Mesothelial cell of epicardium (in vitro differentiated cells): ENCODE measurements around the gene SLC10A6. TPM values are rescaled to one million over a fixed set of nuclear protein-coding genes. Genes with fewer than 3 reads are reported as not detected.

Source experiments
- DNase-seq, 2 experiments: peaks; one replicate each; pipeline ENCODE4 v3.0.0; 2021; ENCODE audit warnings: low spot score in 2 of 2; ENCODE audit not compliant: unreplicated experiment in 2 of 2
- H3K27ac Mint-ChIP-seq: 2 replicates; pipeline ENCODE4 v1.8.0; 2021; ENCODE audit warnings: mixed read lengths
- H3K27me3 Mint-ChIP-seq: 2 replicates; pipeline ENCODE4 v1.8.0; 2021; ENCODE audit warnings: low read depth, mixed read lengths
- H3K36me3 Mint-ChIP-seq: 2 replicates; pipeline ENCODE4 v1.8.0; 2021; ENCODE audit warnings: mixed read lengths
- H3K4me1 Mint-ChIP-seq: 2 replicates; pipeline ENCODE4 v1.8.0; 2021; ENCODE audit warnings: mixed read lengths
- H3K4me3 Mint-ChIP-seq: 2 replicates; pipeline ENCODE4 v1.8.0; 2021; ENCODE audit warnings: mild to moderate bottlenecking, moderate library complexity, mixed read lengths
- H3K9me3 Mint-ChIP-seq: 2 replicates; pipeline ENCODE4 v1.8.0; 2021; ENCODE audit warnings: mixed read lengths
- total RNA-seq: library from RNA; stranded (reverse); gene quantifications from 3 replicates; pipeline ENCODE4 v1.2.1, GENCODE V29; 2021
- TF ChIP-seq, protein P1 (sequence below): fragments of 200-600 bp; sonication (generic); IDR thresholded peaks from one replicate; pipeline ENCODE4 v1.5.0; 2021; ENCODE audit warnings: antibody characterized with exemption; ENCODE audit not compliant: unreplicated experiment

The SLC10A6 gene
- total RNA-seq, 1 donor from 2014 or later, result not detected

DNA sequence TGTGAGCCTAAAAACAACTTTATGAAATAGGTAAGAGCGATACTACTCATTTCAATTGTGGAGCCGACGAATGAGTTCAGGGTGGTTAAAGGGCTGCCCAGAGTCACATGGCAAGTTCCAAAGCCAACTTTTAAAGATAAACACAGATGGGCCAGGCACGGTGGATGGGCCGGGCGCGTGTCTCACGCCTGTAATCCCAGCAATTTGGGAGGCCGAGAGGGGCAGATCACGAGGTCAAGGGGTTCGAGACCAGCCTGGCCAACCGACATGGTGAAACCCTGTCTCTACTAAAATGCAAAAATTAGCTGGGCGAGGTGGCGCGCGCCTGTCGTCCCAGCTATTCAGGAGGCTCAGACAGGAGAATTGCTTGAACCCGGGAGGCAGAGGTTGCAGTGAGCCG, 44.0 kb upstream of the SLC10A6 start:
- H3K27ac Mint-ChIP-seq, result peak overlapping the region; percentile 95
- no peaks in the 10 kb centered on the region for H3K9me3 Mint-ChIP-seq
- H3K4me3 Mint-ChIP-seq, result peak overlapping the region; percentile 81
- no peaks in the 10 kb centered on the region for H3K27me3 Mint-ChIP-seq
- H3K4me1 Mint-ChIP-seq, result peaks cover 14% of the 10 kb centered on the region
- TF ChIP-seq, protein P1, sequence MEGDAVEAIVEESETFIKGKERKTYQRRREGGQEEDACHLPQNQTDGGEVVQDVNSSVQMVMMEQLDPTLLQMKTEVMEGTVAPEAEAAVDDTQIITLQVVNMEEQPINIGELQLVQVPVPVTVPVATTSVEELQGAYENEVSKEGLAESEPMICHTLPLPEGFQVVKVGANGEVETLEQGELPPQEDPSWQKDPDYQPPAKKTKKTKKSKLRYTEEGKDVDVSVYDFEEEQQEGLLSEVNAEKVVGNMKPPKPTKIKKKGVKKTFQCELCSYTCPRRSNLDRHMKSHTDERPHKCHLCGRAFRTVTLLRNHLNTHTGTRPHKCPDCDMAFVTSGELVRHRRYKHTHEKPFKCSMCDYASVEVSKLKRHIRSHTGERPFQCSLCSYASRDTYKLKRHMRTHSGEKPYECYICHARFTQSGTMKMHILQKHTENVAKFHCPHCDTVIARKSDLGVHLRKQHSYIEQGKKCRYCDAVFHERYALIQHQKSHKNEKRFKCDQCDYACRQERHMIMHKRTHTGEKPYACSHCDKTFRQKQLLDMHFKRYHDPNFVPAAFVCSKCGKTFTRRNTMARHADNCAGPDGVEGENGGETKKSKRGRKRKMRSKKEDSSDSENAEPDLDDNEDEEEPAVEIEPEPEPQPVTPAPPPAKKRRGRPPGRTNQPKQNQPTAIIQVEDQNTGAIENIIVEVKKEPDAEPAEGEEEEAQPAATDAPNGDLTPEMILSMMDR, result no peak
- H3K36me3 Mint-ChIP-seq, result no peaks in the 10 kb centered on the region
- no peak for DNase-seq

- peak overlapping the region; percentile 81 for H3K4me3 Mint-ChIP-seq
- no peak for DNase-seq
Measured at GRCh38 chr4:86892636-86892960, 43.4 kb upstream of the SLC10A6 start.

DNA sequence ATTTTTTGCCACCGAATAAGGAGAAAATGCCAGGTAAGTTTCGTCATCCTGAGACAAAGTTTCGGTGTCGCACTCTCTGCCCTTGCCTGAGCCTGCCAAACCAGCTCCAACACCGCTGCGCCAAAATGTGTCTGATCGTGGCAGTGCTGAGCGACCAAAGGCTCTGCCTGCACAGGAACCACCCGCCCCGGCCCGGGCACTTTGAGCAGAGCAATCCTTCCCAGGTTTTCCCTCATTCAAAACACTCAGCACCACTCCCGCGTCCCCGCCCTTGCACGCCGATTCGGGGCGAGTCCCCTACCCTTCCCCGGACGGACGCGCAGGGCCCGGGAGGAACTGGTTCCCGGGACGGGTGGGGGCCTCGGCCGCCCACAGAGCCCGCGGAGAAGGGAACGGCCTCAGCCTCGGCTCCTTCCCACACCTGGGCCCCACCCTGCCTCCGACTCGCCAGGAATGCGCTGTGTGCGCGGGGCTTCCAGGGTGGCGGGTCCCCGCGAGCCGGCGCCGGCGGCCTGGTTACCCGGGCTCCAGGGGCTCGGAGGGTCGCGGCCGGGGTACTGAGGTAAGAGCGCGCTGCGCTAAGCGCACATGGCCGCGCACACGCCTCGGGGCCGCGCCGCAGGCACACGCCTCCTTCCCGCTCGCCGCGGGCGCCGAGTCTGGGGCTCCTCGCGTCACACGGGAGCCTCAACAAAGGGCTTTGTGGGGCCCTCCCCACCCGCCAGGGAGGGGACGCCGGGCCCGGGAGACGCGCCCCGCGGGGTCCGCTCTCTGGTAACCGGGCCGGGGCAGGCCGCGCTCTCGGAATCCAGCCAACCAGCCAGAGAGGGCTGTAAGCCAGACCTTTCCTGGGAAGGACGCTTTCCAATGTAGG, 42.8 kb upstream of the SLC10A6 start, which contains the start of gene C4orf36:
TSS of gene C4orf36 (minus strand) at position 661 of the 874 bp plus-strand sequence. CDS start 902 bp downstream, outside the sequence.
- Mint-ChIP-seq H3K9me3 (no peaks in the 10 kb centered on the region), H3K36me3 (peaks cover 1% of the 10 kb centered on the region), H3K27me3 (no peaks in the 10 kb centered on the region), H3K4me3 (peak within 1 kb of the TSS; percentile 81), H3K4me1 (peaks cover 14% of the 10 kb centered on the region), H3K27ac (peak within 1 kb of the TSS; percentile 97)
- peak; percentile 60 to 80 for DNase-seq
- TF ChIP-seq, protein P1, result no peak

More at GRCh38 chr4:86892636-86892960, 43.4 kb upstream of the SLC10A6 start:
- H3K27ac Mint-ChIP-seq, result peak overlapping the region; percentile 95
- peaks cover 14% of the 10 kb centered on the region for H3K4me1 Mint-ChIP-seq
- no peaks in the 10 kb centered on the region for H3K27me3 Mint-ChIP-seq
- H3K9me3 Mint-ChIP-seq, result no peaks in the 10 kb centered on the region
- TF ChIP-seq, protein P1, result no peak
- H3K36me3 Mint-ChIP-seq, result peaks cover 1% of the 10 kb centered on the region

DNA sequence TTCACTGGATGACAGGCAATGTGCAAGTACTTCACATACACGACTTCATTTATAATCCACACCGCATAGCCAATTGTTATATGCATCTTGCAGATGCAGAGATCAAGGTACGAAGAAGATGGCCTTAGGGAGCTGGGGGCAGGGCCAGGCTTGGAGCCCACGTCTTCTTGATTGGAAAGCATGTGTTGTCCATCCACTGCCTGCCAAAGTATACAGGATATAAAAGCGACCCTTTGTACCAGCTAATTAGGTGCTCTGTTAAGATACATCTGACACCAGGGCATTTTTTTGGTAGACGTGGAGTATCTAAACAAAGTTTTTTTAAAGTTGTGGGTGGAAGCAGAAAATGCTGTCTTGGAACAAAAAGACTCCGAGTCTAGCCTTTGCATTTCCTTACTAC, 41.6 kb upstream of the SLC10A6 start:
- peak overlapping the region; percentile 97 for H3K27ac Mint-ChIP-seq
- no peaks in the 10 kb centered on the region for H3K9me3 Mint-ChIP-seq
- H3K4me3 Mint-ChIP-seq, result peak overlapping the region; percentile 81
- no peaks in the 10 kb centered on the region for H3K27me3 Mint-ChIP-seq
- peaks cover 1% of the 10 kb centered on the region for H3K36me3 Mint-ChIP-seq
- no peak for DNase-seq
- TF ChIP-seq, protein P1, result no peak
- H3K4me1 Mint-ChIP-seq, result peaks cover 14% of the 10 kb centered on the region

DNA sequence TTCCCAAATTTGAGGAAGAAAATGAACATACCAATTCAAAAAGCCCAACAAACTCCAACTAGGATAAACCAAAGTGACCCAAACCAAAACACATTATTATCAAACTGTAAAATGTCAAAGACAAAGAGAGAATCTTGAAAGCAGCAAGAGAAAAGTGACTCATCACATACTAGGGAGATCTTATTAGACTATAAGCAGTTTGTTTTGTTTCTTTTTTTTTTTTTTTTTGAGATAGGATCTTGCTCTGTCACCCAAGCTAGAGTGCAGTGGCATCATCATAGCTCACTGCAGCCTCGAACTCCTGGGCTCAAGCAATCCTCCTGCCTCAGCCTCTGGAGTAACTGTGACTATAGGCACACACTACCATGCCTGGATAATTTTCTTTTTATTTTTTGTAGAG, 30.5 kb upstream of the SLC10A6 start:
- Mint-ChIP-seq H3K4me3 (no peak overlapping the region), H3K27ac (no peak overlapping the region), H3K9me3 (peaks cover 28% of the 10 kb centered on the region), H3K36me3 (peaks cover 12% of the 10 kb centered on the region), H3K27me3 (no peaks in the 10 kb centered on the region), H3K4me1 (no peaks in the 10 kb centered on the region)
- TF ChIP-seq, protein P1, result no peak
- no peak for DNase-seq
